Stomach (tissue), 9 donors: ENCODE results near the gene OTOG. TPM values are rescaled to one million over a fixed set of nuclear protein-coding genes. Genes with fewer than 3 reads are reported as not detected.
A peak's percentile ranks its signal among the peaks of the same experiment; 100 is the strongest.

Experiments used
- DNase-seq, 2 donors: peaks; one replicate each; pipeline versions ENCODE4 v3.0.0 to v3.0.0-alpha.2; 2013 to 2019
- H3K27ac ChIP-seq, 5 donors: fragments of 200-600 bp in 4 of 5; sonication (generic) in 4 of 5; one replicate each; pipeline ENCODE4 v1.5.1; 2013 to 2019; ENCODE audit warnings: mild to moderate bottlenecking in 1 of 5, moderate library complexity in 1 of 5
- H3K27me3 ChIP-seq, 3 donors: fragments of 200-600 bp; sonication (generic); one replicate each; pipeline ENCODE4 v1.5.1; 2017 to 2019; ENCODE audit warnings: mixed run types in 1 of 3
- H3K36me3 ChIP-seq, 4 donors: fragments of 200-600 bp; sonication (generic); 1 replicate in 3 of 4; 2 replicates in 1 of 4; pipeline ENCODE4 v1.5.1; 2016 to 2019
- H3K4me1 ChIP-seq, 4 donors: fragments of 200-600 bp; sonication (generic); one replicate each; pipeline ENCODE4 v1.5.1; 2016 to 2019
- H3K4me3 ChIP-seq, 4 donors: fragments of 200-600 bp; sonication (generic) in 3 of 4; one replicate each; pipeline ENCODE4 v1.5.1; 2016 to 2019; ENCODE audit warnings: mild to moderate bottlenecking in 1 of 4
- H3K9me3 ChIP-seq, 4 donors: fragments of 200-600 bp; sonication (generic); one replicate each; pipeline ENCODE4 v1.5.1; 2016 to 2019
- CTCF ChIP-seq, 7 experiments: fragments of 450-650 bp in 4 of 7; fragments of 200-600 bp in 3 of 7; sonication (generic) in 3 of 7; IDR thresholded peaks; one replicate each; pipeline ENCODE4 v1.5.1; 2016 to 2019; ENCODE audit warnings: antibody characterized with exemption in 7 of 7, control low read depth in 2 of 7, mild to moderate bottlenecking in 1 of 7
- EP300 ChIP-seq: sonication (generic); formaldehyde crosslinking; IDR thresholded peaks from one replicate; pipeline ENCODE4 v1.6.1; 2017; ENCODE audit warnings: antibody characterized with exemption
- POLR2A ChIP-seq, 4 donors: fragments of 450-650 bp; IDR thresholded peaks; one replicate each; pipeline ENCODE4 v1.6.1; 2016; ENCODE audit warnings: antibody characterized with exemption in 4 of 4, control low read depth in 2 of 4, mild to moderate bottlenecking in 1 of 4, moderate library complexity in 1 of 4
- POLR2AphosphoS5 ChIP-seq, 3 donors: sonication (generic); formaldehyde crosslinking; IDR thresholded peaks; one replicate each; pipeline ENCODE4 v1.6.1; 2016; ENCODE audit warnings: antibody characterized with exemption in 3 of 3
- WGBS, 5 donors: extraction: QIAGEN DNeasy Blood & Tissue Kit in 3 of 5; methylation state at CpG; one replicate each; pipeline versions ENCODE4 v1.1.5 to v1.1.7; 2013 to 2018; 5-methylcytosine and 5-hydroxymethylcytosine counted together
- intact Hi-C: fragments of 100-400 bp; cut with DNase I; formaldehyde crosslinking; loops from one replicate; pipeline ENCODE4 v1.15.1; 2023; ENCODE audit warnings: low total_unique reads
- polyA plus RNA-seq, 3 donors: library from polyadenylated mRNA; stranded (reverse); fragments of 200-250 nt; gene quantifications; one replicate each; pipeline ENCODE4 v1.2.3, GENCODE V29; 2013
- total RNA-seq, 5 donors: library from RNA; depleted of rRNA; stranded (reverse); fragments of >200 nt; gene quantifications; one replicate each; pipeline versions ENCODE4 v1.1.0 to v1.2.3, GENCODE V29; 2014 to 2016
- donor health status: healthy with polysubstance abuse.
- donor health status: Bipolar disorder and iron deficiency.
- donor health status: healthy.

OTOG gene
- total and polyA plus RNA-seq, 8 donors = not detected

GRCh38 chr11:17602105-17603001 is 55.3 kb downstream of the OTOG start:
- intact Hi-C loops = loop anchor here (10.0 kb wide), 1 partner anchor 372 kb away; no protein-coding TSS in a partner anchor

GRCh38 chr11:17603056-17603825 is 56.2 kb downstream of the OTOG start:
- H3K4me1 ChIP-seq = peaks cover 0 to 3% (median 0%) of the 10 kb centered on the region in 4 donors
- 63 to 78% (median 73%) methylated on average over 7 to 10 of the region's 10 CpGs for WGBS, 5 donors
- TF ChIP-seq EP300 (no peak), POLR2A (IDR thresholded peaks at IDR 0.05) (no peak), CTCF (IDR thresholded peaks at IDR 0.05) (no peak), POLR2AphosphoS5 (IDR thresholded peaks at IDR 0.05) (no peak)
- peaks cover 0 to 21% (median 0%) of the 10 kb centered on the region in 3 donors for H3K27me3 ChIP-seq
- no peaks in the 10 kb centered on the region for H3K9me3 ChIP-seq
- H3K4me3 ChIP-seq = no peak overlapping the region
- H3K36me3 ChIP-seq = no peaks in the 10 kb centered on the region
- no peak overlapping the region for H3K27ac ChIP-seq
- peak in 1 of 2 donors; percentile 16 for DNase-seq
- intact Hi-C loops = loop anchor here (10.0 kb wide), 1 partner anchor 372 kb away; no protein-coding TSS in a partner anchor

More at GRCh38 chr11:17602105-17603001, 55.3 kb downstream of the OTOG start:
- no peak for TF ChIP-seq EP300
- TF ChIP-seq POLR2AphosphoS5 (IDR thresholded peaks at IDR 0.05) = no peak
- no peak for TF ChIP-seq CTCF (IDR thresholded peaks at IDR 0.05)
- no peak for TF ChIP-seq POLR2A (IDR thresholded peaks at IDR 0.05)
- Histone ChIP-seq H3K27ac (no peak overlapping the region), H3K36me3 (no peaks in the 10 kb centered on the region), H3K9me3 (no peaks in the 10 kb centered on the region), H3K4me1 (peaks cover 0 to 3% (median 0%) of the 10 kb centered on the region in 4 donors), H3K4me3 (no peak overlapping the region), H3K27me3 (peaks cover 0 to 21% (median 0%) of the 10 kb centered on the region in 3 donors)
- DNase-seq = peak in 1 of 2 donors; percentile 23
- 81 to 86% (median 84%) methylated on average over 11 of the region's 11 CpGs for WGBS, 5 donors

- Histone ChIP-seq H3K27me3 (peaks cover 0 to 14% (median 0%) of the 10 kb centered on the region in 3 donors), H3K36me3 (no peaks in the 10 kb centered on the region), H3K9me3 (no peaks in the 10 kb centered on the region), H3K27ac (no peak overlapping the region), H3K4me1 (no peaks in the 10 kb centered on the region), H3K4me3 (no peak overlapping the region)
- WGBS, 5 donors = 67 to 76% (median 69%) methylated on average over 12 to 13 of the region's 13 CpGs
- DNase-seq = peak in 1 of 2 donors; percentile 20
- intact Hi-C loops = loop anchor here (10.0 kb wide), 1 partner anchor 370 kb away; no protein-coding TSS in a partner anchor
- TF ChIP-seq EP300 (no peak), POLR2AphosphoS5 (IDR thresholded peaks at IDR 0.05) (no peak), POLR2A (IDR thresholded peaks at IDR 0.05) (no peak), CTCF (IDR thresholded peaks at IDR 0.05) (no peak)
These were observed 57.3 kb downstream of the OTOG start for GRCh38 chr11:17604201-17604914.

- H3K9me3 ChIP-seq = no peaks in the 10 kb centered on the region
- no peaks in the 10 kb centered on the region for H3K4me1 ChIP-seq
- peak in 1 of 2 donors; percentile 4 for DNase-seq
- intact Hi-C loops = loop anchor here (10.0 kb wide), 1 partner anchor 370 kb away; no protein-coding TSS in a partner anchor
- no peak overlapping the region for H3K27ac ChIP-seq
- WGBS, 5 donors = 70 to 88% (median 75%) methylated on average over 5 to 6 of the region's 6 CpGs
- H3K36me3 ChIP-seq = no peaks in the 10 kb centered on the region
- H3K4me3 ChIP-seq = no peak overlapping the region
- H3K27me3 ChIP-seq = peaks cover 0 to 9% (median 0%) of the 10 kb centered on the region in 3 donors
- no peak for TF ChIP-seq POLR2AphosphoS5 (IDR thresholded peaks at IDR 0.05)
- TF ChIP-seq CTCF (IDR thresholded peaks at IDR 0.05) = no peak
- TF ChIP-seq EP300 = no peak
- TF ChIP-seq POLR2A (IDR thresholded peaks at IDR 0.05) = no peak
These were observed 57.8 kb downstream of the OTOG start for GRCh38 chr11:17604915-17605233.
